HS-27A (cell line): ENCODE measurements around the gene CAST.
"Not testable (repeated sequence)": the region's sequence is repeated elsewhere in the genome, so short reads cannot be mapped to it uniquely, and the experiment has no call there.

Source experiments
- DNase-seq: peaks from one replicate; pipeline ENCODE4 v3.0.0-alpha.2; 2012; ENCODE audit warnings: low read depth, missing footprints

The CAST gene

GRCh38 chr5:96714951-96715451 lies 52.8 kb downstream of the CAST start:
- no peak for DNase-seq

GRCh38 chr5:96716007-96716406 lies 53.8 kb downstream of the CAST start:
- no peak for DNase-seq

GRCh38 chr5:96716716-96717115 lies 54.5 kb downstream of the CAST start:
- DNase-seq: no peak

- DNase-seq: no peak
Observed at GRCh38 chr5:96717874-96718273, 55.7 kb downstream of the CAST start.

- DNase-seq: no peak
Observed at GRCh38 chr5:96718635-96719077, 56.5 kb downstream of the CAST start.

- DNase-seq: no peak
Observed at GRCh38 chr5:96720408-96720807, 58.2 kb downstream of the CAST start.

GRCh38 chr5:96721351-96721977 lies 59.3 kb downstream of the CAST start:
- no peak for DNase-seq

GRCh38 chr5:96725257-96725656 lies 63.1 kb downstream of the CAST start:
- DNase-seq: no peak

GRCh38 chr5:96726802-96727201 lies 64.6 kb downstream of the CAST start:
- no peak for DNase-seq

GRCh38 chr5:96729156-96729555 lies 67.0 kb downstream of the CAST start:
- DNase-seq: no peak

GRCh38 chr5:96730586-96730985 lies 68.4 kb downstream of the CAST start:
- no peak for DNase-seq

GRCh38 chr5:96733771-96734500 lies 71.8 kb downstream of the CAST start:
- no peak for DNase-seq

GRCh38 chr5:96734871-96735325 lies 72.7 kb downstream of the CAST start:
- no peak for DNase-seq

GRCh38 chr5:96736937-96737336 lies 74.8 kb downstream of the CAST start:
- no peak for DNase-seq

GRCh38 chr5:96741106-96741505 lies 78.9 kb downstream of the CAST start:
- DNase-seq: no peak

- no peak for DNase-seq
Observed at GRCh38 chr5:96741891-96742309, 79.7 kb downstream of the CAST start.

- DNase-seq: no peak
Observed at GRCh38 chr5:96742538-96742937, 80.4 kb downstream of the CAST start.

- DNase-seq: no peak
Observed at GRCh38 chr5:96743065-96743768, 81.0 kb downstream of the CAST start.

GRCh38 chr5:96743805-96744204 lies 81.6 kb downstream of the CAST start:
- no peak for DNase-seq

- not testable (repeated sequence) for DNase-seq
Observed at GRCh38 chr5:96744218-96744617, 82.0 kb downstream of the CAST start.

- no peak for DNase-seq
Observed at GRCh38 chr5:96745025-96745424, 82.8 kb downstream of the CAST start.

GRCh38 chr5:96745844-96746531 lies 83.8 kb downstream of the CAST start:
- DNase-seq: no peak
